Activated T-cell treated with anti-CD3 and anti-CD28 coated beads, Interleukin-2, amount 50 U/mL, for 4 hours (primary cell): ENCODE measurements around the gene GPR62. TPM values are rescaled to one million over a fixed set of nuclear protein-coding genes. Genes with fewer than 3 reads are reported as not detected.
A peak's percentile ranks its signal among the peaks of the same experiment; 100 is the strongest.

ENCODE experiments used
- ATAC-seq, 2 donors: fragments of 200-7000 bp; cut with Tn5 transposase; one replicate each; pipeline ENCODE4 v1.10.0; 2021
- DNase-seq: peaks from one replicate; pipeline ENCODE4 v3.0.0-alpha.2; 2020
- H3K27me3 Mint-ChIP-seq: one replicate; pipeline ENCODE4 v1.8.0; 2021; ENCODE audit warnings: low read depth, mixed read lengths
- H3K36me3 Mint-ChIP-seq: one replicate; pipeline ENCODE4 v1.8.0; 2022; ENCODE audit warnings: mixed read lengths; ENCODE audit not compliant: insufficient read depth
- H3K4me1 Mint-ChIP-seq: one replicate; pipeline ENCODE4 v1.8.0; 2021; ENCODE audit warnings: low read depth, mixed read lengths
- H3K4me3 Mint-ChIP-seq: one replicate; pipeline ENCODE4 v1.8.0; 2021; ENCODE audit warnings: mild to moderate bottlenecking, moderate library complexity, mixed read lengths
- H3K9me3 Mint-ChIP-seq: one replicate; pipeline ENCODE4 v1.8.0; 2021; ENCODE audit warnings: mixed read lengths
- total RNA-seq, 3 donors: library from RNA; stranded (reverse); gene quantifications; one replicate each; pipeline ENCODE4 v1.2.1, GENCODE V29; 2021

The GPR62 gene
- total RNA-seq, 3 donors from 2014 or later, result not detected

GRCh38 chr3:51934991-51935885, 19.9 kb upstream of the GPR62 start:
- DNase-seq (no peak), ATAC-seq (no peak)
- H3K27me3 Mint-ChIP-seq, result no peaks in the 10 kb centered on the region
- H3K9me3 Mint-ChIP-seq, result no peaks in the 10 kb centered on the region
- H3K4me1 Mint-ChIP-seq, result peaks cover 10% of the 10 kb centered on the region
- peaks cover 50% of the 10 kb centered on the region for H3K36me3 Mint-ChIP-seq
- no peak overlapping the region for H3K4me3 Mint-ChIP-seq

GRCh38 chr3:51935886-51936755, 19.1 kb upstream of the GPR62 start:
- DNase-seq (no peak), ATAC-seq (no peak)
- H3K9me3 Mint-ChIP-seq, result no peaks in the 10 kb centered on the region
- H3K4me1 Mint-ChIP-seq, result peaks cover 19% of the 10 kb centered on the region
- no peak overlapping the region for H3K4me3 Mint-ChIP-seq
- peaks cover 54% of the 10 kb centered on the region for H3K36me3 Mint-ChIP-seq
- H3K27me3 Mint-ChIP-seq, result no peaks in the 10 kb centered on the region

- no peaks in the 10 kb centered on the region for H3K27me3 Mint-ChIP-seq
- ATAC-seq (no peak), DNase-seq (no peak)
- peaks cover 50% of the 10 kb centered on the region for H3K36me3 Mint-ChIP-seq
- H3K4me3 Mint-ChIP-seq, result no peak overlapping the region
- no peaks in the 10 kb centered on the region for H3K9me3 Mint-ChIP-seq
- H3K4me1 Mint-ChIP-seq, result peaks cover 20% of the 10 kb centered on the region
These were observed 18.2 kb upstream of the GPR62 start for GRCh38 chr3:51937014-51937413.

- ATAC-seq (no peak), DNase-seq (no peak)
- Mint-ChIP-seq H3K36me3 (peaks cover 50% of the 10 kb centered on the region), H3K9me3 (no peaks in the 10 kb centered on the region), H3K4me1 (peaks cover 25% of the 10 kb centered on the region), H3K4me3 (no peak overlapping the region), H3K27me3 (no peaks in the 10 kb centered on the region)
These were observed 17.4 kb upstream of the GPR62 start for GRCh38 chr3:51937611-51938450.

DNA sequence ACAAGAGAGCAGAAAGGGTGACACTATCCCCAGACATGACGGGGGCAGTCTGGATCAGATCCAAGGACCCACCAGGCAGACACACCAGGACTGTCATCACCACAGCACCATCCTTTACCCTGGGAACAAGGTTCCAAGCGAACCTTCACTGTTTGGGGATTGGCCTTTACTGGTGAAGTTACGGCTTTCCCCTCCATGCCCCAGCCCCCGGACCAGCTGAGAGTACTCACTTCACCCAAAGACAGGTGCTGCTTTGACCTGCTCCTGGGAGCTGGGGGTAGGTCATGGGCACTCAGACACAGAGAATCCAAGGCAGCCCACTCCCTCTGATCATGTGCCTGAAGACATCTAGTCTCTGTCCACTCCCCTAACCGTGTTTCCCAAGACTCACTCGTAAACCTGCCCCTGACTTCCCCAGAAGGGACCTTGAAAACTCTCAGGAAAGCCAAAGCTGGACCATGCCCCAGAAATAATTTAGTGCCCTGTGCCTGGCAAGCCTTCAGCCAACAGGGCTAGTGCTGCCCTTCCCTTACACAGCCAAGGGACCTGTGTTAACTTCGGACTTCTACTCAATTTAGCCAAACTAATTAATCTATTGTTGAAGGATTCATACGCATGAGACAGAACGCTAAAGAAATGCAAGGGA, 16.3 kb upstream of the GPR62 start:
- H3K36me3 Mint-ChIP-seq, result peaks cover 44% of the 10 kb centered on the region
- no peaks in the 10 kb centered on the region for H3K27me3 Mint-ChIP-seq
- H3K4me3 Mint-ChIP-seq, result peak overlapping the region; percentile 17
- DNase-seq (no peak), ATAC-seq (no peak)
- peaks cover 29% of the 10 kb centered on the region for H3K4me1 Mint-ChIP-seq
- H3K9me3 Mint-ChIP-seq, result no peaks in the 10 kb centered on the region

GRCh38 chr3:51940648-51941462, 14.3 kb upstream of the GPR62 start:
- Mint-ChIP-seq H3K9me3 (no peaks in the 10 kb centered on the region), H3K4me3 (peak overlapping the region; percentile 97), H3K27me3 (no peaks in the 10 kb centered on the region), H3K4me1 (peaks cover 29% of the 10 kb centered on the region), H3K36me3 (peaks cover 42% of the 10 kb centered on the region)
- ATAC-seq, result no peak
- DNase-seq, result no peak

- H3K36me3 Mint-ChIP-seq, result peaks cover 36% of the 10 kb centered on the region
These were observed 13.8 kb upstream of the GPR62 start for GRCh38 chr3:51941463-51941797.

DNA sequence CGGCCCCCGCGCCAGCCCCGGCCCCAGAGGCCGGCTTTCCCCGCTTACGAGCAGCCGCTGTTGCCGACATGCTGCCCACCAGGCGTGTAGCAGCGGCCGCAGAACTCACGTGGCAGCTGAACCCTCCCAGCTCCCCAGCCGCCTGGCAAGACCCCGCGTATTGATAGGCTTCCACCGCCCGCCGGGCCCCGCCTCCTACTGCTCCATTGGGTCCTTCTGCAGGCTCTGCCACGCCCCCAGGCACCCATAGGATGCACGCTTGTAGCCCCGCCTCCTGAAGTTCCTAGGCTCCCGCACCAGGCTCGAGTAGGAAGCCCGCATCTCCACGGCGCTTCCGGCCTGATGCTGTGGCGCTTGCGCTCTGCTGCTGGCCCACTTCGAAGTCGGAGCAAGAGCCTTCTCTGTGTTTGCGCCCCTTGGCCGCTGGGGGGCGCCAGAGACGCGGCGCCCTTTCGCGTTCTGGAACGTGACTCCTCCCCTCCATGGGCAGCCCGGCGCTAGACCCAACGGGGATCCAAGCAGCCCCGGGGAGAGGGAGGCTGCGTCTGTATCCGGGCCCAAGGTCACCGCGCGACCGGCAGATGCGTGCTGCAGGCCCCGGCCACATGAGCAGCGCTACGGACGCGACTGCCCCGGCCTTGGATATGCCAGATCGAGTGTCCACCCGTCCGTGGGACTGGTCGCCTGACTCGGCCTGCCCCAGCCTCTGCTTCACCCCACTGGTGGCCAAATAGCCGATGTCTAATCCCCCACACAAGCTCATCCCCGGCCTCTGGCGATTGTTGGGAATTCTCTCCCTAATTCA, 13.2 kb upstream of the GPR62 start, which contains the start of the genes PARP3 and RRP9:
Gene PARP3 (plus strand): TSS at position 566 of the 805 bp plus-strand sequence. CDS start 993 bp downstream, outside the sequence.
Gene RRP9 (minus strand): TSS at position 107 of the 805 bp plus-strand sequence. CDS start 37 bp downstream, at position 70.
- no peaks in the 10 kb centered on the region for H3K9me3 Mint-ChIP-seq
- peaks cover 29% of the 10 kb centered on the region for H3K4me1 Mint-ChIP-seq
- DNase-seq (peak; percentile 99), ATAC-seq (peak; percentile 92 to 93)
- H3K36me3 Mint-ChIP-seq, result peaks cover 30% of the 10 kb centered on the region
- peak within 1 kb of the TSS; percentile 97 for H3K4me3 Mint-ChIP-seq
- H3K27me3 Mint-ChIP-seq, result no peaks in the 10 kb centered on the region

More at GRCh38 chr3:51941463-51941797, 13.8 kb upstream of the GPR62 start:
- no peaks in the 10 kb centered on the region for H3K27me3 Mint-ChIP-seq
- H3K4me1 Mint-ChIP-seq, result peaks cover 29% of the 10 kb centered on the region
- DNase-seq (no peak), ATAC-seq (no peak)
- no peaks in the 10 kb centered on the region for H3K9me3 Mint-ChIP-seq
- peak overlapping the region; percentile 97 for H3K4me3 Mint-ChIP-seq

DNA sequence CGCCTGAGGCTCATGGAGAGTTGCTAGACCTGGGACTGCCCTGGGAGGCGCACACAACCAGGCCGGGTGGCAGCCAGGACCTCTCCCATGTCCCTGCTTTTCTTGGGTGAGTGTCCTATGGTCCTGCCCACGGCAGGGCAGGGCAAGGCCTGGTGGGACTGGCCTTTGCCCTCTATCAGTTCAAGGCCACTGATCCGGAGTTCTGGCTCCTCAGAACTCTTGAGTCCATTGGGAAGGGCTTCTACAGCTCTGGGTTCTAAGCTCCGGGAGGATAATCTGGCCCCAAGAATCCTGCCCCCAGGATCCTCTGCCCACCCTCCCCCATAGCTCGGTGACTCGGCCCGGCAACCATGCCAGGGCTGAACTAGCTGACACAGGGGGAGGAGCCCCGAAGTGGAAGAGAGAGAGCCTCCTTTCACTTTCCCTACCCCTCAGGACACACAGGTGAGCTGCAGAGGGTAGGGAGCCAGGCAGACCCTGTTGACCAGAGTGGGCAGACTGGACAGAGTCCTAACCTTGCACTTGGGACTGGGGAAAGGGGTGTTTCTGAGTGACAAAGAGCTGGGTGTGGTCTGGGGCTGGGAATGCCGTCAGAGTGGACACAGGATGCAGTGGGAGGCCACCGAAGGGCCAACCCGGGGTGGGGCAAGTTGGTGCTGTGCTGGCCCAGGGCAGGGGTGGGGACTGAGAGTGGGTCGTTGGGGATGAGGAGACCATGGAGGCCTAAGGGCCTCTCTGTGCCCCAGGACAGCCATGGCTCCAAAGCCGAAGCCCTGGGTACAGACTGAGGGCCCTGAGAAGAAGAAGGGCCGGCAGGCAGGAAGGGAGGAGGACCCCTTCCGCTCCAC, 12.4 kb upstream of the GPR62 start:
- ATAC-seq (peak; percentile 32 to 33), DNase-seq (peak; percentile 56)
- Mint-ChIP-seq H3K9me3 (no peaks in the 10 kb centered on the region), H3K4me1 (peaks cover 29% of the 10 kb centered on the region), H3K4me3 (peak overlapping the region; percentile 97), H3K36me3 (peaks cover 23% of the 10 kb centered on the region), H3K27me3 (no peaks in the 10 kb centered on the region)

DNA sequence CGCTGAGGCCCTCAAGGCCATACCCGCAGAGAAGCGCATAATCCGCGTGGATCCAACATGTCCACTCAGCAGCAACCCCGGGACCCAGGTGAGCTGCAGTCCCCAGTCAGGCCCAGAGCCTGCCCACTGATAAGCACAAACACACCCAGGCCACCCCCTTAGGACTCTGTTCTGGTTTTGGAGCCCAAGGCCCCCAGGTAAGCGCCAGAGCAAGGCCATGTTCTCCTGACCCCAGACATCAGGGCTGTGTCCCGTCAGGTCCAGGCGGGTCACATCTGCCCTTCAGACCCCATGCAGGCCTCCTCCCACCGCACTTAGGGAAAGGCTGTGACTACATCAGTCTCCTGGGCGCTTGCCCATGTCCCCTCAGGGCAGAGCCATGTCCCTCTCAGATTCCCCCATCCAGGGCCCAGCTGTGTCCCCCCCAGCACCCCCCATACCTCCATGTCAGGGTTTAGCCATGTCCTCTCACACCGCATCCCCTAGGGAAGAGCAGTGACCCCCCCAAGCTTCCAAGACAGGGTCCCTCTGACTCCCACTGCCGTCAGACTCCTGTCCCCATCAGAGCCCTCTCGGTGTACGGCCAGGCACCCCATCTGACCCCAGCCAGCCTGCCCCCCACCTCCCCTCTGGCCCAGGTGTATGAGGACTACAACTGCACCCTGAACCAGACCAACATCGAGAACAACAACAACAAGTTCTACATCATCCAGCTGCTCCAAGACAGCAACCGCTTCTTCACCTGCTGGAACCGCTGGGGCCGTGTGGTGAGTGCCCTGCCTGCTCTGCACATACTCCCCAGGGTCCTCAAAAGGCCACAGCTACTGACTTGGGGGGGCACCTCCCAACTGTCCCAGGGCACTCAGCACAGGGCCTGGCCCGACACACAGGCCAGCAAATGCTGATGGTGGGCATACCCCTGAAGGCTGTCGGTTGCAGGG, 11.5 kb upstream of the GPR62 start:
- H3K4me1 Mint-ChIP-seq, result peaks cover 29% of the 10 kb centered on the region
- peak overlapping the region; percentile 6 for H3K4me3 Mint-ChIP-seq

More for the DNA sequence above, 11.5 kb upstream of the GPR62 start:
- no peak for ATAC-seq
- Mint-ChIP-seq H3K27me3 (no peaks in the 10 kb centered on the region), H3K9me3 (no peaks in the 10 kb centered on the region), H3K36me3 (peaks cover 16% of the 10 kb centered on the region)
- no peak for DNase-seq
